ENCODE results near the gene TCERG1L.

Gene TCERG1L

DNA sequence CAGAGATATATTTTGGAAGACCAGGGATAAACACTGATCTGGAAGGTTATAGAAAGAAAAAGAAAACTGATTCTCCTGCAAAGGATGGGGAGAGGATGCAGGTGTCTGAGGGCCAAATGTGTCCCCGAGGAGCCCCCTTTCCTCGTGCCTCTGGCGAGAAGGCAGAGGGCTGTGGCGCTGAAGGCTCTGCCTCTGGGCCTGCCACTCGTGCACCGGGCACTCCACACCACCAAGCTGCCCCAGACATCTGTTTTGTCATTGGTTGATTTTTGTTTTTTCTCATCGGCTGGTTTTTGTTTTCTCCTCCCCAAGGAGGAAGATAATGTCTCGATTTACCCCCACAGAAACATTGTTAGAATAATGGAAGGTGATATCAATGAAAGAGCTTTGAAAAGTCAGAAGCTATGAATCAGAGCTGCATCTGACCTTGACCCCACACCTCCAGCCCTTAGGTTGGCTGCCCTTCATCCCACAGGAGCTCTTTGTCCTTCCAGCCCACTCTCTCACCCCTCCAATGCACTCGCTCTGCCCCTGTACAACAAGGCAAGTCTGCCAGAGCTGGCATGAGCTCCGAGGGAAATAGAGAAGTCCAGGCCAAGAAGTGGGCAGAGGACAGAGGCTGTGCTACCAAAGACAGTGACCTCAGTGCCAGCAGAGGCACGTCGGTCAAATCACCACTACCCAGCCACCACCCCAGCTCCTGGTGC is 124.8 kb downstream of the TCERG1L start:
- TF ChIP-seq, protein P1, sequence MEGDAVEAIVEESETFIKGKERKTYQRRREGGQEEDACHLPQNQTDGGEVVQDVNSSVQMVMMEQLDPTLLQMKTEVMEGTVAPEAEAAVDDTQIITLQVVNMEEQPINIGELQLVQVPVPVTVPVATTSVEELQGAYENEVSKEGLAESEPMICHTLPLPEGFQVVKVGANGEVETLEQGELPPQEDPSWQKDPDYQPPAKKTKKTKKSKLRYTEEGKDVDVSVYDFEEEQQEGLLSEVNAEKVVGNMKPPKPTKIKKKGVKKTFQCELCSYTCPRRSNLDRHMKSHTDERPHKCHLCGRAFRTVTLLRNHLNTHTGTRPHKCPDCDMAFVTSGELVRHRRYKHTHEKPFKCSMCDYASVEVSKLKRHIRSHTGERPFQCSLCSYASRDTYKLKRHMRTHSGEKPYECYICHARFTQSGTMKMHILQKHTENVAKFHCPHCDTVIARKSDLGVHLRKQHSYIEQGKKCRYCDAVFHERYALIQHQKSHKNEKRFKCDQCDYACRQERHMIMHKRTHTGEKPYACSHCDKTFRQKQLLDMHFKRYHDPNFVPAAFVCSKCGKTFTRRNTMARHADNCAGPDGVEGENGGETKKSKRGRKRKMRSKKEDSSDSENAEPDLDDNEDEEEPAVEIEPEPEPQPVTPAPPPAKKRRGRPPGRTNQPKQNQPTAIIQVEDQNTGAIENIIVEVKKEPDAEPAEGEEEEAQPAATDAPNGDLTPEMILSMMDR (IDR thresholded peaks at IDR 0.05; ENCODE audit: low read depth, low read length) = no peak
- no peaks in the 10 kb centered on the region for H3K9me3 ChIP-seq (ENCODE audit: severe bottlenecking)
- H3K27ac ChIP-seq = no peak overlapping the region
- no peak for DNase-seq
- no peaks in the 10 kb centered on the region for H3K36me3 ChIP-seq
- no peak overlapping the region for H3K4me3 ChIP-seq (ENCODE audit: low read depth, low read length)
- H3K27me3 ChIP-seq (ENCODE audit: insufficient read depth, low read depth, severe bottlenecking) = no peaks in the 10 kb centered on the region

GRCh38 chr10:131184503-131184902 is 127.0 kb downstream of the TCERG1L start:
- Histone ChIP-seq H3K27me3 (ENCODE audit: insufficient read depth, low read depth, severe bottlenecking) (no peaks in the 10 kb centered on the region), H3K27ac (no peak overlapping the region), H3K36me3 (no peaks in the 10 kb centered on the region), H3K4me3 (ENCODE audit: low read depth, low read length) (no peak overlapping the region), H3K9me3 (ENCODE audit: severe bottlenecking) (no peaks in the 10 kb centered on the region)
- no peak for DNase-seq
- TF ChIP-seq, protein P1 (IDR thresholded peaks at IDR 0.05; ENCODE audit: low read depth, low read length) = no peak

DNA sequence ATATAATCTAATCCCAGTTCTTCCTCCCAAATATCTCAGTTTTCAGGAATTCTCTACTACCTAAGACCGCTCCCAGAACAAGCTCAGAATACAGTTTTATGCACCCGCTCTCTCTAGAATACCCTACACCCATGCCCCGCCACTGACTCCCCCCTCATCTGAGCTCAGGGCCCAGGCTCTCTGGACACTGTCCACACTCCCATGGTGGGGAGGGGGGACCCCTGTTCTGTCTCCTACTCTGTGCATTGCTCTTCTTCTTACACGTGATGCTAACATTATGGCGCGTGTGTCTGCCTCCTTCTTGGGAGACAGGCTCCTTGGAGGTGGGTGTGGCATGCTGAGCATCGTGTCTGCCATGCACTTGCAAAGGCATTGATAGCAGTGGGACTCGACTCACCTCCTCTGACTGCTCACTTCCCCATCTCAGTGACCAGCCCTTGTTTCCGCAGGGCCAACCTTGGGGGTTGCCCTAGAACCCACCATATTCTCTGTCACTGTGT is 127.9 kb downstream of the TCERG1L start:
- TF ChIP-seq, protein P1 (IDR thresholded peaks at IDR 0.05; ENCODE audit: low read depth, low read length) = no peak
- H3K27me3 ChIP-seq (ENCODE audit: insufficient read depth, low read depth, severe bottlenecking) = no peaks in the 10 kb centered on the region
- DNase-seq = no peak

DNA sequence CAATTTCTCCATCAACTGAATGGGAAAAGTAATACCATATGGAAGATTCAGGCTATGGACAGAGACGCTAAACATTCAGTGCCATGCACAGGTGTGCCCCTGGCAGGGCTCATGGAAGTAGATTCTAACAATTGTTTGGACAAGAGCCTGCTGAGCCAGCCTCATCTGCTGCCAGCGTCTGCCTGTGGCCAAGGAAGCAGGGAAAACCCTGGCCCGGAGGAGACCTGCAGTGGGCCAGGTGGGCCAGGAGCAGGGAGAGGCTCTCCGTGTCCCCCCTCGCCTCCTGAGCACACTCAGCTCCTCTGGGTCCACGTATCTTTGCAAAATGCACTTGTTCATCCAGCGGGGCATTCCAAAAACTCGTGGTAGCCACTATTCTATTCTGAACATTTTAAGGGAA is 130.1 kb downstream of the TCERG1L start:
- TF ChIP-seq, protein P1 (IDR thresholded peaks at IDR 0.05; ENCODE audit: low read depth, low read length) = no peak
- Histone ChIP-seq H3K27me3 (ENCODE audit: insufficient read depth, low read depth, severe bottlenecking) (no peaks in the 10 kb centered on the region), H3K36me3 (no peaks in the 10 kb centered on the region), H3K27ac (no peak overlapping the region), H3K4me3 (ENCODE audit: low read depth, low read length) (no peak overlapping the region), H3K9me3 (ENCODE audit: severe bottlenecking) (no peaks in the 10 kb centered on the region)
- no peak for DNase-seq

More for the DNA sequence above, 127.9 kb downstream of the TCERG1L start:
- no peak overlapping the region for H3K27ac ChIP-seq
- no peaks in the 10 kb centered on the region for H3K9me3 ChIP-seq (ENCODE audit: severe bottlenecking)
- no peaks in the 10 kb centered on the region for H3K36me3 ChIP-seq
- H3K4me3 ChIP-seq (ENCODE audit: low read depth, low read length) = no peak overlapping the region

DNA sequence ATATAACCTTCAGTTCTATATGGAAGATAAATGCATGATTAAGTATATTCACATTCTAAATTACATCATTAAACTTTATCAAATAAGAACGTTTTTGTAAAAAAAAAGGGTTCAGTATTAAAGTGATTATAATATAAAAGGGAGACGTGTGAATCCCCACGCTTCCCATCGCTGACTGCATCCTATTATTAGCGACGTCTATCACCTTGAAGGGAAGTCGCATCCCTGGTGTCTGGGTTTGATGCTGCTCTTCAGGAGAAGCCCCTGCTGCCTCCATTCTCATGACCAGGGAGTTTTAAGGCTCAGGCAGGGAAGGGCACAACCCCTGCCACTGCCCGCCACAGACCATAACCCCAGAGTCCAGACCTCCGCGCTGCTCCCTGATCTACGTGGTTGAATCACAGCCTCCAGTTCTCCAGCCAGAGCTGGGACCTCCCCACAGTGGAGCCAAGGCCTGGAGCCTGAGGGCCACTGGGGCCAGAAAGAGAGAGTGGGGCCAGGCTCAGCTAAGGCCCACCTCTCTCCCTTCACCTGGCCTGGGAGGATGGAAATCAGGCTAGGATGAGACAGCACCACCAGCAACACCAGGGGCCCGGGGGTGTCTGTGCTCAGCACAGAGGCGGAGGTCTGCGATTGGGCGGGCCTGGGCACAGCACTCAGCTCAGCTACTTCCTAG is 130.6 kb downstream of the TCERG1L start:
- TF ChIP-seq, protein P1 (IDR thresholded peaks at IDR 0.05; ENCODE audit: low read depth, low read length) = no peak
- Histone ChIP-seq H3K36me3 (no peaks in the 10 kb centered on the region), H3K4me3 (ENCODE audit: low read depth, low read length) (no peak overlapping the region), H3K27ac (no peak overlapping the region), H3K9me3 (ENCODE audit: severe bottlenecking) (no peaks in the 10 kb centered on the region), H3K27me3 (ENCODE audit: insufficient read depth, low read depth, severe bottlenecking) (no peaks in the 10 kb centered on the region)
- DNase-seq = no peak

Measured in WERI-Rb-1 (cell line).